OCI-LY1 (cell line): ENCODE results near the gene ADAM20.

ENCODE experiments used
- CTCF ChIP-seq: fragments of 200-600 bp; sonication (generic), shearing (Covaris generic); IDR thresholded peaks from 2 replicates; pipeline ENCODE4 v1.5.1; 2017; ENCODE audit warnings: mild to moderate bottlenecking, antibody characterized with exemption, low read length, moderate library complexity, mixed read lengths
- EZH2 ChIP-seq: fragments of 200-600 bp; sonication (generic), shearing (Covaris generic); IDR thresholded peaks from 2 replicates; pipeline ENCODE4 v1.8.0; 2017; ENCODE audit warnings: borderline replicate concordance, mixed run types, mild to moderate bottlenecking, antibody characterized with exemption, low read length, moderate library complexity, mixed read lengths

GRCh38 chr14:70538087-70538486 lies 3.3 kb upstream of the ADAM20 start:
- TF ChIP-seq CTCF (no peak), EZH2 (no peak)
